ENCODE data around the gene AGR2. TPM values are rescaled to one million over a fixed set of nuclear protein-coding genes. Genes with fewer than 3 reads are reported as not detected.

AGR2 gene
- total RNA-seq, 1 experiment from 2014 or later = 0.65 TPM

- BruUV-seq (replicated peaks) = no TSS peak
- TF ChIP-seq CTCF (IDR thresholded peaks at IDR 0.05; ENCODE audit: unreplicated experiment) = no peak
- Mint-ChIP-seq H3K27me3 (ENCODE audit: insufficient read depth, unreplicated experiment) (no peaks in the 10 kb centered on the region), H3K9me3 (ENCODE audit: unreplicated experiment) (no peaks in the 10 kb centered on the region), H3K4me1 (ENCODE audit: insufficient read depth, unreplicated experiment) (peaks cover 6% of the 10 kb centered on the region), H3K4me3 (ENCODE audit: unreplicated experiment) (no peak overlapping the region), H3K36me3 (ENCODE audit: insufficient read depth, unreplicated experiment) (peaks cover 6% of the 10 kb centered on the region), H3K27ac (ENCODE audit: low read depth, unreplicated experiment) (no peak overlapping the region)
- ChIA-PET POLR2A (no interaction called here), CTCF (interaction anchor here (1.3 kb wide), 1 partner anchor 32 kb away, joined by 3 read pairs; no protein-coding TSS in a partner anchor)
- intact Hi-C loops (cut with micrococcal nuclease) = no loop called here
- no peak for DNase-seq (ENCODE audit: unreplicated experiment)
These were observed 36.9 kb upstream of the AGR2 start for GRCh38 chr7:16841681-16842080.

- no TSS peak for BruUV-seq (replicated peaks)
- no peak overlapping the region for H3K27ac Mint-ChIP-seq (ENCODE audit: low read depth, unreplicated experiment)
- no peaks in the 10 kb centered on the region for H3K4me1 Mint-ChIP-seq (ENCODE audit: insufficient read depth, unreplicated experiment)
- intact Hi-C loops (cut with micrococcal nuclease) = no loop called here
- ChIA-PET POLR2A (interaction anchor here (0.6 kb wide), 1 partner anchor 14 kb away, joined by 3 read pairs; no protein-coding TSS in a partner anchor), CTCF (interaction anchor here (1.1 to 1.2 kb wide), 2 partner anchors 20 to 30 kb away, joined by 3 read pairs; no protein-coding TSS in a partner anchor)
- peaks cover under 1% of the 10 kb centered on the region for H3K36me3 Mint-ChIP-seq (ENCODE audit: insufficient read depth, unreplicated experiment)
- no peak overlapping the region for H3K4me3 Mint-ChIP-seq (ENCODE audit: unreplicated experiment)
- H3K27me3 Mint-ChIP-seq (ENCODE audit: insufficient read depth, unreplicated experiment) = no peaks in the 10 kb centered on the region
- TF ChIP-seq CTCF (IDR thresholded peaks at IDR 0.05; ENCODE audit: unreplicated experiment) = no peak
- DNase-seq (ENCODE audit: unreplicated experiment) = no peak
- no peaks in the 10 kb centered on the region for H3K9me3 Mint-ChIP-seq (ENCODE audit: unreplicated experiment)
These were observed 35.3 kb upstream of the AGR2 start for GRCh38 chr7:16840094-16840493.

GRCh38 chr7:16839646-16840045, 34.8 kb upstream of the AGR2 start:
- no peaks in the 10 kb centered on the region for H3K36me3 Mint-ChIP-seq (ENCODE audit: insufficient read depth, unreplicated experiment)
- no peak overlapping the region for H3K4me3 Mint-ChIP-seq (ENCODE audit: unreplicated experiment)
- no peak overlapping the region for H3K27ac Mint-ChIP-seq (ENCODE audit: low read depth, unreplicated experiment)
- BruUV-seq (replicated peaks) = no TSS peak
- H3K9me3 Mint-ChIP-seq (ENCODE audit: unreplicated experiment) = no peaks in the 10 kb centered on the region
- H3K27me3 Mint-ChIP-seq (ENCODE audit: insufficient read depth, unreplicated experiment) = no peaks in the 10 kb centered on the region
- no peak for TF ChIP-seq CTCF (IDR thresholded peaks at IDR 0.05; ENCODE audit: unreplicated experiment)
- ChIA-PET POLR2A (interaction anchor here (0.6 kb wide), 2 partner anchors 13 to 1088 kb away, joined by 3 read pairs; no protein-coding TSS in a partner anchor), CTCF (interaction anchor here (0.6 to 1.2 kb wide), 2 partner anchors 12 to 21 kb away, joined by 3 read pairs; no protein-coding TSS in a partner anchor)
- intact Hi-C loops (cut with micrococcal nuclease) = no loop called here
- H3K4me1 Mint-ChIP-seq (ENCODE audit: insufficient read depth, unreplicated experiment) = no peaks in the 10 kb centered on the region
- no peak for DNase-seq (ENCODE audit: unreplicated experiment)

- ChIA-PET POLR2A (interaction anchor here (0.6 kb wide), 1 partner anchor 1089 kb away, joined by 3 read pairs; no protein-coding TSS in a partner anchor), CTCF (interaction anchor here (1.2 kb wide), 1 partner anchor 21 kb away, joined by 3 read pairs; no protein-coding TSS in a partner anchor)
- H3K27ac Mint-ChIP-seq (ENCODE audit: low read depth, unreplicated experiment) = no peak overlapping the region
These were observed 34.1 kb upstream of the AGR2 start for GRCh38 chr7:16838891-16839290.

More at GRCh38 chr7:16838891-16839290, 34.1 kb upstream of the AGR2 start:
- no TSS peak for BruUV-seq (replicated peaks)
- DNase-seq (ENCODE audit: unreplicated experiment) = no peak
- H3K36me3 Mint-ChIP-seq (ENCODE audit: insufficient read depth, unreplicated experiment) = no peaks in the 10 kb centered on the region
- no peak for TF ChIP-seq CTCF (IDR thresholded peaks at IDR 0.05; ENCODE audit: unreplicated experiment)
- H3K4me3 Mint-ChIP-seq (ENCODE audit: unreplicated experiment) = no peak overlapping the region
- intact Hi-C loops (cut with micrococcal nuclease) = no loop called here
- no peaks in the 10 kb centered on the region for H3K27me3 Mint-ChIP-seq (ENCODE audit: insufficient read depth, unreplicated experiment)
- H3K4me1 Mint-ChIP-seq (ENCODE audit: insufficient read depth, unreplicated experiment) = no peaks in the 10 kb centered on the region
- no peaks in the 10 kb centered on the region for H3K9me3 Mint-ChIP-seq (ENCODE audit: unreplicated experiment)

Measured in MCF 10A (cell line).